Activated CD4-positive, alpha-beta T cell treated with anti-CD3 and anti-CD28 coated beads for 24 hours (primary cell): ENCODE results near the gene ADARB2.

ENCODE experiments used
- DNase-seq, 2 donors: peaks; one replicate each; pipeline ENCODE4 v3.0.0-alpha.2; 2020; ENCODE audit warnings: low read depth in 2 of 2

ADARB2 gene

GRCh38 chr10:1320739-1321320, 416.5 kb downstream of the ADARB2 start:
- no peak for DNase-seq

GRCh38 chr10:1316809-1317143, 420.5 kb downstream of the ADARB2 start:
- DNase-seq: no peak

- no peak for DNase-seq
Observed at GRCh38 chr10:1316121-1316808, 421.1 kb downstream of the ADARB2 start.

- no peak for DNase-seq
Observed at GRCh38 chr10:1315178-1315577, 422.1 kb downstream of the ADARB2 start.

GRCh38 chr10:1311726-1312125, 425.6 kb downstream of the ADARB2 start:
- DNase-seq: no peak

- DNase-seq: no peak
Observed at GRCh38 chr10:1310271-1310789, 427.0 kb downstream of the ADARB2 start.

GRCh38 chr10:1309617-1310270, 427.6 kb downstream of the ADARB2 start:
- no peak for DNase-seq

- DNase-seq: no peak
Observed at GRCh38 chr10:1308962-1309616, 428.2 kb downstream of the ADARB2 start.

GRCh38 chr10:1308173-1308961, 429.0 kb downstream of the ADARB2 start:
- DNase-seq: no peak

- DNase-seq: no peak
Observed at GRCh38 chr10:1301143-1301542, 436.2 kb downstream of the ADARB2 start.

GRCh38 chr10:1300218-1300617, 437.1 kb downstream of the ADARB2 start:
- no peak for DNase-seq

GRCh38 chr10:1299041-1299726, 438.1 kb downstream of the ADARB2 start:
- no peak for DNase-seq

GRCh38 chr10:1297566-1298301, 439.6 kb downstream of the ADARB2 start:
- no peak for DNase-seq

GRCh38 chr10:1295756-1296480, 441.4 kb downstream of the ADARB2 start:
- DNase-seq: no peak

GRCh38 chr10:1294748-1295147, 442.6 kb downstream of the ADARB2 start:
- DNase-seq: no peak

- DNase-seq: no peak
Observed at GRCh38 chr10:1293636-1294435, 443.5 kb downstream of the ADARB2 start.

- DNase-seq: no peak
Observed at GRCh38 chr10:1293157-1293556, 444.2 kb downstream of the ADARB2 start.

GRCh38 chr10:1292611-1293031, 444.7 kb downstream of the ADARB2 start:
- no peak for DNase-seq
